HepG2 (cell line): ENCODE data around the gene HBS1L. TPM values are rescaled to one million over a fixed set of nuclear protein-coding genes. Genes with fewer than 3 reads are reported as not detected.

Experiments used
- ATAC-seq: fragments of 200-7000 bp; cut with Tn5 transposase; 3 replicates; pipeline ENCODE4 v1.9.1; 2020; ENCODE audit warnings: mild to moderate bottlenecking, moderate library complexity
- BruUV-seq: library from RNA; stranded (reverse); fragments of 400-500 nt; replicated peaks from 2 replicates; lab custom pipeline; 2021; lab: Mats Ljungman, UMichigan
- CTCF ChIA-PET: fragments of 300-600 bp; formaldehyde crosslinking; extraction: SDS; loops from one replicate; lab custom pipeline; 2021; ENCODE audit warnings: low total read pairs, inconsistent platforms, low intra/inter-chr PET ratio; lab: Yijun Ruan, JAX
- POLR2A ChIA-PET: fragments of 350-600 bp; sonication (Branson Sonifier 250); formaldehyde crosslinking; loops from one replicate; lab custom pipeline; 2020; ENCODE audit warnings: antibody characterized with exemption, inconsistent platforms; lab: Yijun Ruan, JAX
- DNase-seq: peaks from one replicate; pipeline ENCODE4 v3.0.0-alpha.2; 2015; ENCODE audit warnings: low spot score
- FAIRE-seq: peaks from 3 replicates; lab custom pipeline; 2011; peaks lifted over from hg19 to GRCh38; lab: Jason Lieb, UNC
- H2AFZ ChIP-seq: one replicate; pipeline ENCODE4 v1.6.1; 2011; ENCODE audit warnings: low read length, inconsistent platforms
- H3K27ac ChIP-seq: fragments of 300-600 bp; 3 replicates; pipeline ENCODE4 v1.8.0; 2011; ENCODE audit warnings: mixed run types, mild to moderate bottlenecking, mixed read lengths, low read length, inconsistent platforms; ENCODE audit not compliant: insufficient read depth; ENCODE audit errors: extremely low read length
- H3K27me3 ChIP-seq, 2 experiments: fragments of 200-600 bp in 1 of 2; 2 replicates in 1 of 2; 3 replicates in 1 of 2; pipeline versions ENCODE4 v1.6.0 to v1.8.0; 2011; ENCODE audit warnings: low read length in 2 of 2, mild to moderate bottlenecking in 2 of 2, moderate library complexity in 2 of 2, inconsistent platforms in 1 of 2; ENCODE audit not compliant: insufficient read depth in 2 of 2, control insufficient read depth in 1 of 2
- H3K36me3 ChIP-seq, 2 experiments: fragments of 200-600 bp in 1 of 2; replicated peaks in 1 of 2; 2 replicates in 1 of 2; 3 replicates in 1 of 2; pipeline versions ENCODE4 v1.5.1 to v1.8.0; 2011; ENCODE audit warnings: low read length in 2 of 2, inconsistent platforms in 1 of 2; ENCODE audit not compliant: insufficient read depth in 2 of 2, control insufficient read depth in 1 of 2
- H3K4me1 ChIP-seq: 2 replicates; pipeline ENCODE4 v1.5.1; 2012; ENCODE audit warnings: low read length, inconsistent platforms; ENCODE audit not compliant: insufficient read depth
- H3K4me2 ChIP-seq: 2 replicates; pipeline ENCODE4 v1.6.0; 2011; ENCODE audit warnings: low read depth, low read length, inconsistent platforms
- H3K4me3 ChIP-seq, 3 experiments: fragments of 200-600 bp in 1 of 3; sonication (generic), shearing (Covaris generic) in 1 of 3; replicated peaks in 1 of 3; 2 replicates each; pipeline ENCODE4 v1.5.1; 2011 to 2016; ENCODE audit warnings: low read length in 3 of 3, inconsistent platforms in 2 of 3, low read depth in 2 of 3, mild to moderate bottlenecking in 2 of 3, control low read depth in 1 of 3, mixed read lengths in 1 of 3; ENCODE audit not compliant: insufficient read depth in 1 of 3
- H3K79me2 ChIP-seq: one replicate; pipeline ENCODE4 v1.6.1; 2011; ENCODE audit warnings: low read length, inconsistent platforms; ENCODE audit not compliant: insufficient read depth
- H3K9ac ChIP-seq: 2 replicates; pipeline ENCODE4 v1.6.0; 2011; ENCODE audit warnings: mild to moderate bottlenecking, low read depth, low read length, inconsistent platforms; ENCODE audit not compliant: insufficient read depth
- H3K9me3 ChIP-seq: 2 replicates; pipeline ENCODE4 v1.5.1; 2012; ENCODE audit warnings: mild to moderate bottlenecking, low read length
- H4K20me1 ChIP-seq: 2 replicates; pipeline ENCODE4 v1.6.0; 2011; ENCODE audit warnings: inconsistent platforms, mild to moderate bottlenecking, low read length, moderate library complexity; ENCODE audit not compliant: insufficient read depth
- FOXA3 ChIP-seq: IDR thresholded peaks from 2 replicates; pipeline ENCODE4 v1.6.1; 2016; ENCODE audit warnings: missing genetic modification reagents, missing compliant biosample characterization
- HMG20B ChIP-seq: conservative IDR thresholded peaks from 2 replicates; pipeline ENCODE4 v1.6.1; 2016; ENCODE audit warnings: missing genetic modification reagents, missing compliant biosample characterization
- HNF1B ChIP-seq: sonication (generic); formaldehyde crosslinking; IDR thresholded peaks from 2 replicates; pipeline ENCODE4 v1.5.1; 2020; ENCODE audit warnings: mild to moderate bottlenecking, moderate library complexity, missing genetic modification reagents
- MED13 ChIP-seq: sonication (generic); formaldehyde crosslinking; IDR thresholded peaks from 2 replicates; pipeline ENCODE4 v1.5.0; 2020; ENCODE audit warnings: missing genetic modification reagents
- SALL1 ChIP-seq: sonication (generic); formaldehyde crosslinking; IDR thresholded peaks from 2 replicates; pipeline ENCODE4 v1.8.0; 2022; ENCODE audit warnings: mild to moderate bottlenecking, missing genetic modification reagents
- TCF7 ChIP-seq: sonication (generic); IDR thresholded peaks from 2 replicates; pipeline ENCODE4 v1.6.1; 2016; ENCODE audit warnings: antibody characterized with exemption, low read depth
- ZBTB2 ChIP-seq: sonication (generic); formaldehyde crosslinking; IDR thresholded peaks from 2 replicates; pipeline ENCODE4 v1.8.0; 2022; ENCODE audit warnings: low read depth, missing genetic modification reagents
- ZMYM2 ChIP-seq: sonication (generic); formaldehyde crosslinking; IDR thresholded peaks from 2 replicates; pipeline ENCODE4 v1.8.0; 2022; ENCODE audit warnings: mild to moderate bottlenecking, missing genetic modification reagents
- ZNF280D ChIP-seq: sonication (generic); formaldehyde crosslinking; IDR thresholded peaks from 2 replicates; pipeline ENCODE4 v1.5.1; 2020; ENCODE audit warnings: mild to moderate bottlenecking, missing genetic modification reagents
- ZNF331 ChIP-seq: sonication (generic); formaldehyde crosslinking; IDR thresholded peaks from 2 replicates; pipeline ENCODE4 v1.4.0; 2020; ENCODE audit warnings: missing genetic modification reagents
- ZNF512 ChIP-seq: sonication (generic); formaldehyde crosslinking; IDR thresholded peaks from 2 replicates; pipeline ENCODE4 v1.4.0; 2020; ENCODE audit warnings: mild to moderate bottlenecking, missing genetic modification reagents
- WGBS: methylation state at CpG from one replicate; pipeline ENCODE4 v1.1.6; 2017; ENCODE audit warnings: low lambda C conversion rate; 5-methylcytosine and 5-hydroxymethylcytosine counted together
- in situ Hi-C: cut with HindIII; loops from 2 replicates; pipeline ENCODE4 v1.10.0; 2017; ENCODE audit warnings: low pct_unique_long_range_greater_than_20kb; ENCODE audit not compliant: extremely low pct_ligation_motif_present
- intact Hi-C: fragments of 100-400 bp; cut with micrococcal nuclease; formaldehyde crosslinking; loops from one replicate; pipeline ENCODE4 v1.10.0; 2022; ENCODE audit not compliant: unreplicated experiment
- polyA plus RNA-seq, 8 experiments: library from polyadenylated mRNA; depleted of rRNA in 3 of 8; stranded (reverse) in 7 of 8; unstranded in 1 of 8; fragments of >200 nt; fragmentation: Illumina TruSeq in 4 of 8; extraction: Trizol in 4 of 8; gene quantifications; 2 replicates each; pipeline versions ENCODE4 v1.2.1 to v1.2.3, GENCODE V29; 2011 to 2016; ENCODE audit warnings: low read depth in 4 of 8, missing spikeins in 1 of 8, mixed read lengths in 1 of 8; ENCODE audit not compliant: insufficient read depth in 1 of 8
- total RNA-seq, 5 experiments: library from RNA; depleted of rRNA; stranded (reverse); fragments of >200 nt; fragmentation: Illumina TruSeq; extraction: Trizol; gene quantifications; 2 replicates each; pipeline ENCODE4 v1.2.3, GENCODE V29; 2016; ENCODE audit warnings: low read depth in 1 of 5

The HBS1L gene
- total and polyA plus RNA-seq, 2 of the 13 experiments (the other 11 are each of a cell fraction or from before 2014, with no cell fraction given): 44.1 to 138 TPM

- TF ChIP-seq ZMYM2 (CRISPR knock-in tag) (no peak), HNF1B (CRISPR knock-in tag) (no peak), HMG20B (CRISPR knock-in tag) (no peak), FOXA3 (CRISPR knock-in tag) (no peak), SALL1 (no peak)
- TF ChIP-seq, all 625 proteins: peak for 0
Measured at GRCh38 chr6:134934793-134935485, 119.7 kb downstream of the HBS1L start (continued).

GRCh38 chr6:134932535-134933470 is 121.8 kb downstream of the HBS1L start:
- ChIA-PET CTCF (no interaction called here), POLR2A (no interaction called here)
- Histone ChIP-seq H3K9ac (no peak overlapping the region), H2AFZ (no peak overlapping the region), H3K36me3 (no peaks in the 10 kb centered on the region), H3K27ac (no peak overlapping the region), H3K9me3 (no peaks in the 10 kb centered on the region), H3K4me3 (no peak overlapping the region), H4K20me1 (no peaks in the 10 kb centered on the region), H3K79me2 (no peaks in the 10 kb centered on the region), H3K4me2 (no peak overlapping the region), H3K27me3 (no peaks in the 10 kb centered on the region), H3K4me1 (peaks cover 9% of the 10 kb centered on the region)
- WGBS: 87% methylated on average over 9 of the region's 11 CpGs
- DNase-seq (no peak), ATAC-seq (no peak; the same call in 2 of the 3 replicates), FAIRE-seq (no peak)
- BruUV-seq: no TSS peak
- intact Hi-C loops: no loop called here
- in situ Hi-C loops: loop anchor here (10.0 kb wide), 1 partner anchor 808 kb away; no protein-coding TSS in a partner anchor
- no peak for TF ChIP-seq ZNF331 (CRISPR knock-in tag)
- no peak for TF ChIP-seq TCF7
- no peak for TF ChIP-seq ZNF280D (CRISPR knock-in tag)
- no peak for TF ChIP-seq ZBTB2 (CRISPR knock-in tag)
- TF ChIP-seq ZNF512 (CRISPR knock-in tag): no peak
- TF ChIP-seq MED13 (CRISPR knock-in tag): no peak
